ENCODE data around the gene FOXA3. TPM values are rescaled to one million over a fixed set of nuclear protein-coding genes. Genes with fewer than 3 reads are reported as not detected.

The FOXA3 gene
- total and polyA plus RNA-seq, 8 donors: 7.6 to 65.8 (median 18.9) TPM

- 53 to 66% (median 64%) methylated on average over 4 of the region's 4 CpGs for WGBS, 5 donors
- DNase-seq: no peak
- no peaks in the 10 kb centered on the region for H3K36me3 ChIP-seq
- no peak overlapping the region for H3K27ac ChIP-seq
- no peak overlapping the region for H3K4me3 ChIP-seq
- TF ChIP-seq POLR2AphosphoS5 (IDR thresholded peaks at IDR 0.05) (no peak), POLR2A (IDR thresholded peaks at IDR 0.05) (no peak), EP300 (IDR thresholded peaks at IDR 0.05) (no peak), CTCF (IDR thresholded peaks at IDR 0.05) (no peak)
- no peaks in the 10 kb centered on the region for H3K9me3 ChIP-seq
- intact Hi-C loops (cut with DNase I; ENCODE audit: low total_unique reads): loop anchor here (10.0 kb wide), 1 partner anchor 86 kb away; no protein-coding TSS in a partner anchor
- no peaks in the 10 kb centered on the region for H3K4me1 ChIP-seq
- peaks cover 0 to 55% (median 5%) of the 10 kb centered on the region in 3 donors for H3K27me3 ChIP-seq
Observed at GRCh38 chr19:45918721-45919120, 54.6 kb downstream of the FOXA3 start.

GRCh38 chr19:45919678-45920077 lies 55.6 kb downstream of the FOXA3 start:
- TF ChIP-seq POLR2A (IDR thresholded peaks at IDR 0.05) (no peak), CTCF (IDR thresholded peaks at IDR 0.05) (no peak), POLR2AphosphoS5 (IDR thresholded peaks at IDR 0.05) (no peak), EP300 (IDR thresholded peaks at IDR 0.05) (no peak)
- H3K4me1 ChIP-seq: no peaks in the 10 kb centered on the region
- no peak overlapping the region for H3K27ac ChIP-seq
- H3K9me3 ChIP-seq: no peaks in the 10 kb centered on the region
- intact Hi-C loops (cut with DNase I; ENCODE audit: low total_unique reads): loop anchor here (10.0 kb wide), 1 partner anchor 85 kb away; no protein-coding TSS in a partner anchor
- 40 to 56% (median 54%) methylated on average over 7 of the region's 7 CpGs for WGBS, 5 donors
- peaks cover 0 to 45% (median 5%) of the 10 kb centered on the region in 3 donors for H3K27me3 ChIP-seq
- H3K4me3 ChIP-seq: no peak overlapping the region
- no peaks in the 10 kb centered on the region for H3K36me3 ChIP-seq
- DNase-seq: no peak

- intact Hi-C loops (cut with DNase I; ENCODE audit: low total_unique reads): no loop called here
- no peak for DNase-seq
- Histone ChIP-seq H3K4me1 (no peaks in the 10 kb centered on the region), H3K4me3 (no peak overlapping the region), H3K36me3 (no peaks in the 10 kb centered on the region), H3K9me3 (no peaks in the 10 kb centered on the region), H3K27me3 (peaks cover 0 to 40% (median 5%) of the 10 kb centered on the region in 3 donors), H3K27ac (no peak overlapping the region)
- TF ChIP-seq POLR2A (IDR thresholded peaks at IDR 0.05) (no peak), EP300 (IDR thresholded peaks at IDR 0.05) (no peak), CTCF (IDR thresholded peaks at IDR 0.05) (no peak), POLR2AphosphoS5 (IDR thresholded peaks at IDR 0.05) (no peak)
- WGBS, 5 donors: 62 to 71% (median 70%) methylated on average over 7 to 8 of the region's 8 CpGs
Observed at GRCh38 chr19:45920458-45920857, 56.3 kb downstream of the FOXA3 start.

GRCh38 chr19:45922281-45922680 lies 58.2 kb downstream of the FOXA3 start:
- TF ChIP-seq EP300 (IDR thresholded peaks at IDR 0.05): no peak
- no peak for TF ChIP-seq CTCF (IDR thresholded peaks at IDR 0.05)
- no peak for TF ChIP-seq POLR2A (IDR thresholded peaks at IDR 0.05)
- TF ChIP-seq POLR2AphosphoS5 (IDR thresholded peaks at IDR 0.05): no peak
- no peak overlapping the region for H3K27ac ChIP-seq
- WGBS, 5 donors: 51 to 63% (median 59%) methylated on average over 9 of the region's 9 CpGs
- H3K4me3 ChIP-seq: no peak overlapping the region
- H3K27me3 ChIP-seq: peaks cover 0 to 26% (median 5%) of the 10 kb centered on the region in 3 donors
- intact Hi-C loops (cut with DNase I; ENCODE audit: low total_unique reads): no loop called here
- DNase-seq: no peak
- H3K9me3 ChIP-seq: no peaks in the 10 kb centered on the region
- no peaks in the 10 kb centered on the region for H3K4me1 ChIP-seq
- no peaks in the 10 kb centered on the region for H3K36me3 ChIP-seq

Other genes with a start within 250 kb of the FOXA3 start
- 100 to 1,000 TPM in 2 of 5 donors, 10 to 100 TPM in 3; 17.8 to 387 (median 33.8) TPM for gene EML2, start 224.9 kb upstream of the FOXA3 start, total RNA-seq
- 10 to 100 TPM; 28.6 to 53.0 (median 31.8) TPM for gene EML2, start 224.9 kb upstream of the FOXA3 start, polyA plus RNA-seq
- 10 to 100 TPM in 3 of 5 donors, 1 to 10 TPM in 2; 5.1 to 44.9 (median 11.9) TPM for gene GIPR, start 196.1 kb upstream of the FOXA3 start, total RNA-seq
- gene GIPR, start 196.1 kb upstream of the FOXA3 start, polyA plus RNA-seq: 1 to 10 TPM; 1.9 to 2.4 (median 2.1) TPM
- 100 to 1,000 TPM in 3 of 5 donors, 10 to 100 TPM in 2; 79.9 to 217 (median 127) TPM for gene SNRPD2, start 172.4 kb upstream of the FOXA3 start, total RNA-seq
- gene SNRPD2, start 172.4 kb upstream of the FOXA3 start, polyA plus RNA-seq: 100 to 1,000 TPM; 378 to 511 (median 467) TPM
- 10 to 100 TPM in 2 of 5 donors, 1 to 10 TPM in 3; 5.8 to 33.6 (median 7.6) TPM for gene QPCTL, start 171.7 kb upstream of the FOXA3 start, total RNA-seq
- gene QPCTL, start 171.7 kb upstream of the FOXA3 start, polyA plus RNA-seq: 1 to 10 TPM; 1.7 to 7.0 (median 4.2) TPM
- 10 to 100 TPM in 3 of 5 donors, 1 to 10 TPM in 2; 4.0 to 61.7 (median 12.3) TPM for gene FBXO46, start 133.4 kb upstream of the FOXA3 start, total RNA-seq
- 10 to 100 TPM in 1 of 3 donors, 1 to 10 TPM in 2; 6.3 to 10.1 (median 7.9) TPM for gene FBXO46, start 133.4 kb upstream of the FOXA3 start, polyA plus RNA-seq
- not detected for gene MEIOSIN, start 130.9 kb upstream of the FOXA3 start, total RNA-seq
- not detected for gene MEIOSIN, start 130.9 kb upstream of the FOXA3 start, polyA plus RNA-seq
- 10 to 100 TPM in 4 of 5 donors, 1 to 10 TPM in 1; 4.0 to 39.1 (median 25.9) TPM for gene SIX5, start 95.1 kb upstream of the FOXA3 start, total RNA-seq
- 10 to 100 TPM; 14.4 to 23.3 (median 16.6) TPM for gene SIX5, start 95.1 kb upstream of the FOXA3 start, polyA plus RNA-seq
- 100 to 1,000 TPM in 2 of 5 donors, 10 to 100 TPM in 3; 53.1 to 248 (median 72.8) TPM for gene DMPK, start 81.8 kb upstream of the FOXA3 start, total RNA-seq
- gene DMPK, start 81.8 kb upstream of the FOXA3 start, polyA plus RNA-seq: 10 to 100 TPM; 27.2 to 76.9 (median 56.5) TPM
- gene DMWD, start 71.5 kb upstream of the FOXA3 start, total RNA-seq: 10 to 100 TPM in 4 of 5 donors, 1 to 10 TPM in 1; 5.3 to 52.1 (median 27.9) TPM
- 10 to 100 TPM; 12.8 to 17.4 (median 15.9) TPM for gene DMWD, start 71.5 kb upstream of the FOXA3 start, polyA plus RNA-seq
- 1 to 10 TPM in 2 of 5 donors, under 1 TPM in 1, not detected in 2; 0.37 to 5.8 (median 1.4) TPM for gene RSPH6A, start 49.0 kb upstream of the FOXA3 start, total RNA-seq
- gene RSPH6A, start 49.0 kb upstream of the FOXA3 start, polyA plus RNA-seq: not detected
- gene SYMPK, start 1.2 kb upstream of the FOXA3 start, total RNA-seq: 100 to 1,000 TPM in 2 of 5 donors, 10 to 100 TPM in 3; 32.2 to 420 (median 84.6) TPM
- 100 to 1,000 TPM in 1 of 3 donors, 10 to 100 TPM in 2; 71.9 to 101 (median 75.0) TPM for gene SYMPK, start 1.2 kb upstream of the FOXA3 start, polyA plus RNA-seq
- 10 to 100 TPM in 4 of 5 donors, not detected in 1; 13.4 to 75.9 (median 24.1) TPM for gene IRF2BP1, start 21.8 kb downstream of the FOXA3 start, total RNA-seq
- gene IRF2BP1, start 21.8 kb downstream of the FOXA3 start, polyA plus RNA-seq: 10 to 100 TPM; 11.5 to 12.8 (median 12.8) TPM
- 10 to 100 TPM in 1 of 5 donors, 1 to 10 TPM in 1, under 1 TPM in 3; 0.58 to 12.2 (median 0.73) TPM for gene MYPOP, start 38.3 kb downstream of the FOXA3 start, total RNA-seq
- gene MYPOP, start 38.3 kb downstream of the FOXA3 start, polyA plus RNA-seq: 1 to 10 TPM; 4.2 to 5.0 (median 5.0) TPM
- not detected for gene NANOS2, start 50.5 kb downstream of the FOXA3 start, total RNA-seq
- not detected for gene NANOS2, start 50.5 kb downstream of the FOXA3 start, polyA plus RNA-seq
- 1 to 10 TPM in 2 of 5 donors, under 1 TPM in 1, not detected in 2; 0.45 to 1.8 (median 1.2) TPM for gene NOVA2, start 109.5 kb downstream of the FOXA3 start, total RNA-seq
- 10 to 100 TPM in 1 of 3 donors, 1 to 10 TPM in 1, under 1 TPM in 1; 0.38 to 10.7 (median 1.4) TPM for gene NOVA2, start 109.5 kb downstream of the FOXA3 start, polyA plus RNA-seq
- gene CCDC61, start 131.1 kb downstream of the FOXA3 start, total RNA-seq: 10 to 100 TPM in 3 of 5 donors, 1 to 10 TPM in 2; 2.4 to 38.8 (median 14.5) TPM
- gene CCDC61, start 131.1 kb downstream of the FOXA3 start, polyA plus RNA-seq: 10 to 100 TPM; 10.7 to 17.9 (median 12.0) TPM
- gene PGLYRP1, start 158.7 kb downstream of the FOXA3 start, total RNA-seq: not detected
- gene PGLYRP1, start 158.7 kb downstream of the FOXA3 start, polyA plus RNA-seq: 1 to 10 TPM in 1 of 3 donors, under 1 TPM in 1, not detected in 1; 0.56 to 3.5 TPM
- gene IGFL4, start 176.7 kb downstream of the FOXA3 start, total RNA-seq: not detected
- gene IGFL4, start 176.7 kb downstream of the FOXA3 start, polyA plus RNA-seq: under 1 TPM in 1 of 3 donors, not detected in 2; 0.15 TPM